Adrenal gland (tissue), 5 donors: ENCODE measurements around the gene CTSW.

Experiments used
- POLR2A ChIP-seq, 2 donors: fragments of 450-650 bp; IDR thresholded peaks; one replicate each; pipeline ENCODE4 v1.6.1; 2017; ENCODE audit warnings: antibody characterized with exemption in 2 of 2, mild to moderate bottlenecking in 2 of 2, moderate library complexity in 1 of 2
- TF ChIP-seq, protein P1 (sequence below), 6 experiments: fragments of 450-650 bp in 4 of 6; fragments of 200-600 bp in 2 of 6; sonication (generic) in 1 of 6; IDR thresholded peaks; 1 replicate in 5 of 6; 2 replicates in 1 of 6; pipeline versions ENCODE4 v1.5.1 to v1.8.0; 2016 to 2021; ENCODE audit warnings: antibody characterized with exemption in 6 of 6, mild to moderate bottlenecking in 2 of 6, moderate library complexity in 1 of 6
- donor health status: DM: no; HTN: no; CAD: no.

DNA sequence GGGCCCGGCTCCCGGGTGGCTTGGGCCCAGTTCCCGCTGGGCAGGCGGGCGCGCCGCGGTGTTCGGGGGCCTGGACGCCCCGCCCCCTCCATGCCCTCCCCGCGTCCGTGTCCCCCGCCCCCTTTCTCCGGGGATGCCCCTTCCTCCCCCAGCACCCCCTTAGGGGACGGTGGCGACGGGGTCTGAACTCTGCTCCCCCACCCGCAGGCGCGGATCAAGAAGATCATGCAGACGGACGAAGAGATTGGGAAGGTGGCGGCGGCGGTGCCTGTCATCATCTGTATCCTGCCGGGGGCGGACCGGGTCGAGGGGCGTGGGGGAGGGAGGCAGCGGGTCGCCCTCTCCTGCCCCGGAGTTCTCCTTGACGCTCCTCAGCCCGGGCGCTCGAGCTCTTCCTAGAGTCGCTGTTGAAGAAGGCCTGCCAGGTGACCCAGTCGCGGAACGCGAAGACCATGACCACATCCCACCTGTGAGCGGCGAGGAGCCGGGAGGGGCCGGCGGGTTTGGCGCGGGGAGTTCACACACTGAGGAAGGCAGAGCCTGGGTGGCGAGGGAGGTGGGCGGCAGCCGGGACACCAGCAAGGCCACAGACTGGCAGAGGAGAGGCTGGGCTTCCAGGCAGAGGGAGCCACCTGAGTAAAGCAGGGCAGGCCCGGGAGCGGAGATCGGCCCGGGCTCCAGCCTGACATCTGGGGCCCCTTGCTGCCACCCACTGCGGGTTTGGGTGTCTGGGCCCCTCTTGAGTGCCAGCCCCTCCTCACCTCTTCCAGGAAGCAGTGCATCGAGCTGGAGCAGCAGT, 40.1 kb downstream of the CTSW start:
- TF ChIP-seq, protein P1, sequence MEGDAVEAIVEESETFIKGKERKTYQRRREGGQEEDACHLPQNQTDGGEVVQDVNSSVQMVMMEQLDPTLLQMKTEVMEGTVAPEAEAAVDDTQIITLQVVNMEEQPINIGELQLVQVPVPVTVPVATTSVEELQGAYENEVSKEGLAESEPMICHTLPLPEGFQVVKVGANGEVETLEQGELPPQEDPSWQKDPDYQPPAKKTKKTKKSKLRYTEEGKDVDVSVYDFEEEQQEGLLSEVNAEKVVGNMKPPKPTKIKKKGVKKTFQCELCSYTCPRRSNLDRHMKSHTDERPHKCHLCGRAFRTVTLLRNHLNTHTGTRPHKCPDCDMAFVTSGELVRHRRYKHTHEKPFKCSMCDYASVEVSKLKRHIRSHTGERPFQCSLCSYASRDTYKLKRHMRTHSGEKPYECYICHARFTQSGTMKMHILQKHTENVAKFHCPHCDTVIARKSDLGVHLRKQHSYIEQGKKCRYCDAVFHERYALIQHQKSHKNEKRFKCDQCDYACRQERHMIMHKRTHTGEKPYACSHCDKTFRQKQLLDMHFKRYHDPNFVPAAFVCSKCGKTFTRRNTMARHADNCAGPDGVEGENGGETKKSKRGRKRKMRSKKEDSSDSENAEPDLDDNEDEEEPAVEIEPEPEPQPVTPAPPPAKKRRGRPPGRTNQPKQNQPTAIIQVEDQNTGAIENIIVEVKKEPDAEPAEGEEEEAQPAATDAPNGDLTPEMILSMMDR (IDR thresholded peaks at IDR 0.05) = no peak
- no peak for TF ChIP-seq POLR2A (IDR thresholded peaks at IDR 0.05)
